ENCODE data around the gene TMEM243. TPM values are rescaled to one million over a fixed set of nuclear protein-coding genes. Genes with fewer than 3 reads are reported as not detected.
A peak's percentile ranks its signal among the peaks of the same experiment; 100 is the strongest.

TMEM243 gene
- total RNA-seq, 6 donors from 2014 or later, result 75.9 to 178 (median 99.1) TPM

GRCh38 chr7:87156709-87157108 is 62.8 kb downstream of the TMEM243 start:
- no peak for ATAC-seq (ENCODE audit: low FRiP score in 2 of 2)
- DNase-seq, result no peak
- Histone ChIP-seq H3K36me3 (no peaks in the 10 kb centered on the region), H3K9me3 (no peaks in the 10 kb centered on the region), H3K4me3 (peak overlapping the region in 1 of 4 donors; percentile 64), H3K27me3 (no peaks in the 10 kb centered on the region), H3K27ac (no peak overlapping the region), H3K4me1 (peaks cover 32 to 50% (median 38%) of the 10 kb centered on the region in 4 donors)
- WGBS, 2 donors, result 50 to 51% methylated on average over 2 of the region's 2 CpGs
- TF ChIP-seq EP300 (IDR thresholded peaks at IDR 0.05) (no peak), POLR2A (IDR thresholded peaks at IDR 0.05) (no peak), CTCF (IDR thresholded peaks at IDR 0.05) (no peak), POLR2AphosphoS5 (IDR thresholded peaks at IDR 0.05) (no peak)

- ATAC-seq (ENCODE audit: low FRiP score in 2 of 2) (no peak), DNase-seq (no peak)
- TF ChIP-seq POLR2A (IDR thresholded peaks at IDR 0.05) (no peak), EP300 (IDR thresholded peaks at IDR 0.05) (no peak), POLR2AphosphoS5 (IDR thresholded peaks at IDR 0.05) (no peak), CTCF (IDR thresholded peaks at IDR 0.05) (no peak)
- Histone ChIP-seq H3K27ac (no peak overlapping the region), H3K36me3 (no peaks in the 10 kb centered on the region), H3K4me1 (peaks cover 38 to 59% (median 42%) of the 10 kb centered on the region in 4 donors), H3K9me3 (no peaks in the 10 kb centered on the region), H3K4me3 (peak overlapping the region in 2 of 4 donors; percentile 64 to 71), H3K27me3 (no peaks in the 10 kb centered on the region)
- 62 to 64% methylated on average over 3 of the region's 3 CpGs for WGBS, 2 donors
Measured at GRCh38 chr7:87155788-87156187, 63.7 kb downstream of the TMEM243 start.

- peaks cover 37 to 54% (median 42%) of the 10 kb centered on the region in 4 donors for H3K4me1 ChIP-seq
- ATAC-seq (ENCODE audit: low FRiP score in 2 of 2) (no peak), DNase-seq (no peak)
- no peaks in the 10 kb centered on the region for H3K36me3 ChIP-seq
- 33 to 34% methylated on average over 3 of the region's 3 CpGs for WGBS, 2 donors
- H3K27me3 ChIP-seq, result no peaks in the 10 kb centered on the region
- no peaks in the 10 kb centered on the region for H3K9me3 ChIP-seq
- TF ChIP-seq CTCF (IDR thresholded peaks at IDR 0.05), result no peak
- TF ChIP-seq POLR2AphosphoS5 (IDR thresholded peaks at IDR 0.05), result no peak
- TF ChIP-seq POLR2A (IDR thresholded peaks at IDR 0.05), result no peak
- no peak for TF ChIP-seq EP300 (IDR thresholded peaks at IDR 0.05)
- H3K27ac ChIP-seq, result peak overlapping the region in 2 of 4 donors; percentile 99 to 100
- peak overlapping the region in 3 of 4 donors; percentile 64 to 83 (median 71) for H3K4me3 ChIP-seq
Measured at GRCh38 chr7:87154569-87154968, 65.0 kb downstream of the TMEM243 start.

- Histone ChIP-seq H3K36me3 (no peaks in the 10 kb centered on the region), H3K4me1 (peaks cover 33 to 50% (median 42%) of the 10 kb centered on the region in 4 donors), H3K9me3 (no peaks in the 10 kb centered on the region), H3K4me3 (peak overlapping the region in 3 of 4 donors; percentile 64 to 83 (median 71)), H3K27me3 (no peaks in the 10 kb centered on the region), H3K27ac (peak overlapping the region in 2 of 4 donors; percentile 99 to 100)
- no peak for ATAC-seq (ENCODE audit: low FRiP score in 2 of 2)
- WGBS, 2 donors, result 31 to 40% methylated on average over 2 of the region's 2 CpGs
- TF ChIP-seq POLR2AphosphoS5 (IDR thresholded peaks at IDR 0.05) (no peak), CTCF (IDR thresholded peaks at IDR 0.05) (no peak), POLR2A (IDR thresholded peaks at IDR 0.05) (no peak), EP300 (IDR thresholded peaks at IDR 0.05) (no peak)
- DNase-seq, result no peak
Measured at GRCh38 chr7:87154166-87154565, 65.4 kb downstream of the TMEM243 start.

All from upper lobe of left lung (tissue), 6 donors.